ENCODE data around the gene MST1R. TPM values are rescaled to one million over a fixed set of nuclear protein-coding genes. Genes with fewer than 3 reads are reported as not detected.

Gene MST1R
- total RNA-seq, 2 donors from 2014 or later, result 88.9 to 173 TPM

- H3K36me3 ChIP-seq, result no peaks in the 10 kb centered on the region
- intact Hi-C loops (cut with DNase I), result loop anchor here (10.0 kb wide), 1 partner anchor 197 kb away; no protein-coding TSS in a partner anchor
- TF ChIP-seq CTCF (IDR thresholded peaks at IDR 0.05), result no peak
- no peaks in the 10 kb centered on the region for H3K27me3 ChIP-seq
- peak overlapping the region in 1 of 2 donors; percentile 89 for H3K9ac ChIP-seq (ENCODE audit: low read depth in 2 of 2, low read length in 2 of 2)
- H3K27ac ChIP-seq, result peak overlapping the region; percentile 90
- H3K4me1 ChIP-seq, result peaks cover 25% of the 10 kb centered on the region
- peak overlapping the region; percentile 43 for H3K4me3 ChIP-seq
- no peaks in the 10 kb centered on the region for H3K9me3 ChIP-seq
- peak; percentile 29 for DNase-seq
Measured at GRCh38 chr3:49901366-49902339, 2.0 kb downstream of the MST1R start.

- Histone ChIP-seq H3K36me3 (peaks cover under 1% of the 10 kb centered on the region), H3K9ac (ENCODE audit: low read depth in 2 of 2, low read length in 2 of 2) (peak overlapping the region; percentile 56 to 88)
- intact Hi-C loops (cut with DNase I), result loop anchor here (10.0 kb wide), 1 partner anchor 196 kb away; no protein-coding TSS in a partner anchor
Measured at GRCh38 chr3:49900491-49901153, 3.1 kb downstream of the MST1R start.

GRCh38 chr3:49899815-49900214 lies 3.9 kb downstream of the MST1R start:
- peaks cover 6% of the 10 kb centered on the region for H3K36me3 ChIP-seq
- no peak for DNase-seq
- intact Hi-C loops (cut with DNase I), result loop anchor here (10.0 kb wide), 1 partner anchor 195 kb away; no protein-coding TSS in a partner anchor

More at GRCh38 chr3:49900491-49901153, 3.1 kb downstream of the MST1R start:
- TF ChIP-seq CTCF (IDR thresholded peaks at IDR 0.05), result no peak
- Histone ChIP-seq H3K4me1 (peaks cover 20% of the 10 kb centered on the region), H3K9me3 (no peaks in the 10 kb centered on the region), H3K27ac (peak overlapping the region; percentile 90), H3K4me3 (peak overlapping the region; percentile 10), H3K27me3 (no peaks in the 10 kb centered on the region)
- peak; percentile 92 for DNase-seq

GRCh38 chr3:49898991-49899390 lies 4.7 kb downstream of the MST1R start:
- no peak overlapping the region for H3K4me3 ChIP-seq
- H3K27me3 ChIP-seq, result no peaks in the 10 kb centered on the region
- peak overlapping the region in 1 of 2 donors; percentile 51 for H3K9ac ChIP-seq (ENCODE audit: low read depth in 2 of 2, low read length in 2 of 2)
- TF ChIP-seq CTCF (IDR thresholded peaks at IDR 0.05), result no peak
- H3K9me3 ChIP-seq, result no peaks in the 10 kb centered on the region
- H3K4me1 ChIP-seq, result peaks cover 7% of the 10 kb centered on the region
- H3K36me3 ChIP-seq, result peaks cover 6% of the 10 kb centered on the region
- intact Hi-C loops (cut with DNase I), result no loop called here
- no peak for DNase-seq
- no peak overlapping the region for H3K27ac ChIP-seq

More at GRCh38 chr3:49899815-49900214, 3.9 kb downstream of the MST1R start:
- no peak for TF ChIP-seq CTCF (IDR thresholded peaks at IDR 0.05)
- Histone ChIP-seq H3K4me1 (peaks cover 15% of the 10 kb centered on the region), H3K27ac (peak overlapping the region; percentile 90), H3K4me3 (no peak overlapping the region), H3K9me3 (no peaks in the 10 kb centered on the region), H3K27me3 (no peaks in the 10 kb centered on the region), H3K9ac (ENCODE audit: low read depth in 2 of 2, low read length in 2 of 2) (peak overlapping the region; percentile 38 to 88)

GRCh38 chr3:49896345-49896744 lies 7.3 kb downstream of the MST1R start:
- Histone ChIP-seq H3K4me1 (no peaks in the 10 kb centered on the region), H3K36me3 (peaks cover 6% of the 10 kb centered on the region), H3K9ac (ENCODE audit: low read depth in 2 of 2, low read length in 2 of 2) (no peak overlapping the region), H3K27ac (no peak overlapping the region), H3K27me3 (no peaks in the 10 kb centered on the region), H3K4me3 (no peak overlapping the region), H3K9me3 (no peaks in the 10 kb centered on the region)
- TF ChIP-seq CTCF (IDR thresholded peaks at IDR 0.05), result no peak
- intact Hi-C loops (cut with DNase I), result no loop called here
- DNase-seq, result no peak
